Heart right ventricle (tissue), 16 donors: ENCODE data around the gene DAGLA. TPM values are rescaled to one million over a fixed set of nuclear protein-coding genes. Genes with fewer than 3 reads are reported as not detected.

ENCODE experiments used
- ATAC-seq, 8 donors: fragments of 200-7000 bp; cut with Tn5 transposase; one replicate each; pipeline ENCODE4 v1.9.1; 2020; ENCODE audit warnings: mild to moderate bottlenecking in 8 of 8, moderate library complexity in 8 of 8, moderate number of reproducible peaks in 1 of 8
- DNase-seq, 2 donors: peaks; one replicate each; pipeline ENCODE4 v3.0.0-alpha.2; 2020
- H3K27ac ChIP-seq, 10 donors: fragments of 200-600 bp; sonication (generic) in 2 of 10; one replicate each; pipeline versions ENCODE4 v1.5.0 to v1.8.0; 2020 to 2022; ENCODE audit warnings: mild to moderate bottlenecking in 3 of 10
- H3K27me3 ChIP-seq, 7 donors: fragments of 200-600 bp; one replicate each; pipeline ENCODE4 v1.8.0; 2021 to 2022; ENCODE audit warnings: mild to moderate bottlenecking in 2 of 7
- H3K36me3 ChIP-seq, 9 donors: fragments of 200-600 bp; sonication (generic) in 1 of 9; one replicate each; pipeline versions ENCODE4 v1.5.0 to v1.8.0; 2020 to 2022; ENCODE audit warnings: mild to moderate bottlenecking in 2 of 9
- H3K4me1 ChIP-seq, 9 donors: fragments of 200-600 bp; sonication (generic) in 1 of 9; one replicate each; pipeline versions ENCODE4 v1.5.0 to v1.8.0; 2020 to 2022; ENCODE audit warnings: mild to moderate bottlenecking in 4 of 9
- H3K4me3 ChIP-seq, 10 donors: fragments of 200-600 bp; sonication (generic) in 2 of 10; one replicate each; pipeline versions ENCODE4 v1.5.0 to v1.8.0; 2020 to 2022; ENCODE audit warnings: mild to moderate bottlenecking in 7 of 10, moderate library complexity in 2 of 10
- H3K9me3 ChIP-seq, 11 donors: fragments of 200-600 bp in 10 of 11; sonication (generic) in 2 of 11; one replicate each; pipeline versions ENCODE4 v1.5.0 to v1.8.0; 2013 to 2022; ENCODE audit warnings: mild to moderate bottlenecking in 2 of 11, control low read depth in 1 of 11, moderate library complexity in 1 of 11
- WGBS, 2 donors: extraction: QIAGEN DNeasy Blood & Tissue Kit; methylation state at CpG; one replicate each; pipeline ENCODE4 v1.1.7; 2013; ENCODE audit warnings: inconsistent platforms in 1 of 2; 5-methylcytosine and 5-hydroxymethylcytosine counted together
- intact Hi-C, 10 donors: fragments of 100-400 bp; cut with DNase I; formaldehyde crosslinking; loops; one replicate each; pipeline versions ENCODE4 v1.11.1 to v1.14.2; 2022
- polyA plus RNA-seq, 2 donors: library from polyadenylated mRNA; stranded (reverse); fragments of 200-250 nt; gene quantifications; one replicate each; pipeline ENCODE4 v1.2.3, GENCODE V29; 2013
- total RNA-seq, 10 donors: library from RNA; stranded (reverse); fragmentation: NEBNext Ultra II Directional in 3 of 10; extraction: Animal tissue kit (Norgen Biotek cat#: 25700) in 3 of 10; gene quantifications; one replicate each; pipeline versions ENCODE4 v1.2.1 to v1.2.4, GENCODE V29; 2021 to 2023
- TF ChIP-seq, protein P1 (sequence below), 9 donors: fragments of 200-600 bp; sonication (generic) in 2 of 9; IDR thresholded peaks; one replicate each; pipeline versions ENCODE4 v1.5.0 to v1.8.0; 2021 to 2022; ENCODE audit warnings: antibody characterized with exemption in 9 of 9, mild to moderate bottlenecking in 5 of 9, moderate library complexity in 1 of 9
- donor health status: Arrhythmogenic right ventricular cardiomyopathy.
- donor health status: ischemic (EF 13 %, LVEDD 7.1; RV severe dilation, severe dysfunction).
- donor health status: healthy with polysubstance abuse.
- donor health status: DM: no; HTN: yes; CAD: no.
- donor health status: DM: no; HTN: no; CAD: no.
- donor health status: ischemic (EF 25% LVEDD 6.9; RV normal size, moderate dysfunction).
- donor health status: ischemic (EF 25% LVEDD 5.7; RV mildly dilated, moderate dysfunction).
- donor health status: healthy.
- donor health status: DM: yes; HTN: yes; CAD: no.
- donor health status: Ischemic cardiomyopathy.
- donor health status: ischemic (EF 35%, LVEDD 5.7; RV mildly dilated, moderate dysfunction).
- donor health status: nonischemic (EF 11% LVEDD 7.7; RV severe dilation, severe dysfunction).
- donor health status: DM: yes; HTN: yes; CAD: no.
- donor health status: PGD.
- donor health status: ischemic (EF 29% LVEDD 5.4; RV normal size, mild dysfunction).
- donor health status: nonischemic (EF 23%, LVEDD 6.1; RV moderate dilation, normal function).

The DAGLA gene
- total and polyA plus RNA-seq, 12 donors = 1.5 to 5.0 (median 3.2) TPM

DNA sequence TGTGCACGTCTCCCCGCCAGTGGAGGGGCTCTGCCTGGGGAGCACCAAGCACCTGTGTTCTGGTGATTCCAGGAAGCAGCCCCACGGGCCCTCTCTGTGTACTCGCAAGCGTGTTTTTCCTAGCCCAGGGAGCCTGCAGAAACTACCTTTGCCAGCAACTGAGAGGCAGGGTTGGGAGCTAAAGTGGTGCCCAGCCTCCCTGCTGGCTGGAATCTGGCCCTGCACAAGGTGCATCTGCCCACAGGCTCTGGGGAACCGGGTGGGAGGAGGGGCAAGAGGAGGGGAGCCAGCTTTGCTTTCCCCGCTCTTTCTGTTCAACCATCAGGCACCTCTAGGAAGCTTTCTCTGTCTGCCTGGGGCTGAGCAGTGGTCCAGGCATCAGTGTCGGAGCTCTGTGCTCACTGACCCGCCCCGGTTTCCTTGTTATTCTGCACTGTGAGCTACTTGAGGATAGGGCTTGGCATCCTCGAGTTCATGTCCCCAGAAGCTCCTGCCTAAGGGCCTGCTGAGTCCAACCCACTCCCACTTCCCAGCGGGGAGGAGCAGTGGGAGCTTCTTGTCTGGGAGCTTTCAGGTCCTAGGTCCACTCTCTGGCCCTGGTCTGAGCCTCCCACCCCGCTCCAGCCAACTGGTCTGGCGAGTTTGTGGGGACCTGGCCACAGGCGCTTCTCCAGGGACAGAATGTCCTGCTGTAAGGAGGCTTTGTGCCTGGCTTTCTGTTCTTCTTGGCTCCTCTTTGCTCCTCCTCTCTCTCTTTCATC lies 14.9 kb downstream of the DAGLA start:
- peak overlapping the region in 5 of 10 donors; percentile 30 to 42 (median 36) for H3K4me3 ChIP-seq
- peak overlapping the region; percentile 27 to 92 (median 78) for H3K27ac ChIP-seq
- DNase-seq (peak; percentile 35 to 58), ATAC-seq (peak; percentile 4 to 61 (median 36))
- H3K36me3 ChIP-seq = no peaks in the 10 kb centered on the region
- TF ChIP-seq, protein P1, sequence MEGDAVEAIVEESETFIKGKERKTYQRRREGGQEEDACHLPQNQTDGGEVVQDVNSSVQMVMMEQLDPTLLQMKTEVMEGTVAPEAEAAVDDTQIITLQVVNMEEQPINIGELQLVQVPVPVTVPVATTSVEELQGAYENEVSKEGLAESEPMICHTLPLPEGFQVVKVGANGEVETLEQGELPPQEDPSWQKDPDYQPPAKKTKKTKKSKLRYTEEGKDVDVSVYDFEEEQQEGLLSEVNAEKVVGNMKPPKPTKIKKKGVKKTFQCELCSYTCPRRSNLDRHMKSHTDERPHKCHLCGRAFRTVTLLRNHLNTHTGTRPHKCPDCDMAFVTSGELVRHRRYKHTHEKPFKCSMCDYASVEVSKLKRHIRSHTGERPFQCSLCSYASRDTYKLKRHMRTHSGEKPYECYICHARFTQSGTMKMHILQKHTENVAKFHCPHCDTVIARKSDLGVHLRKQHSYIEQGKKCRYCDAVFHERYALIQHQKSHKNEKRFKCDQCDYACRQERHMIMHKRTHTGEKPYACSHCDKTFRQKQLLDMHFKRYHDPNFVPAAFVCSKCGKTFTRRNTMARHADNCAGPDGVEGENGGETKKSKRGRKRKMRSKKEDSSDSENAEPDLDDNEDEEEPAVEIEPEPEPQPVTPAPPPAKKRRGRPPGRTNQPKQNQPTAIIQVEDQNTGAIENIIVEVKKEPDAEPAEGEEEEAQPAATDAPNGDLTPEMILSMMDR (IDR thresholded peaks at IDR 0.05) = peak in 4 of 9 donors; percentile 9 to 47 (median 46)
- WGBS, 2 donors = 52 to 56% methylated on average over 14 to 15 of the region's 15 CpGs
- H3K4me1 ChIP-seq = peaks cover 21 to 86% (median 70%) of the 10 kb centered on the region in 9 donors
- intact Hi-C loops = loop anchor here in 1 of 10 donors (5.0 kb wide), 1 partner anchor 37 kb away; no protein-coding TSS in a partner anchor
- H3K27me3 ChIP-seq = no peaks in the 10 kb centered on the region
- no peaks in the 10 kb centered on the region for H3K9me3 ChIP-seq

DNA sequence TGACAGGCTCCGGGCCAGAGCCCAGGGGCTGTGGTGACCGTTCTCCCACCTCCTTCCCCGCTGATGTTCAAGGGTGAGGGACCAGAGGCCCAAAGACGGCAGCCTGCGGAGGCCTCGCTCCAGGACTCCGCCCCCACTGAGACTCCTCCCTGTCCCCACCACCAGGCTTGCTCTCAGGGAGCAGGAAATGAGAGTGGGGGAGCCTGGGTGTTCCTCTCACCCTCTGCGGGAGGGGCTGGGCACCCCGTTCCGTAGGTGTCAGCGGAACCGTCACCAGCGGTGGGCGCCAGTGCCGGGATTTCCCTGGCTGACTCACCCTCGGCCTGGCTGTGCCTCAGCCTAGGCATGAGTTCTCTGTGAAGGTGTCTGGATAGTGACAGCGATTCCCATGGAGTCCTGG lies 15.7 kb downstream of the DAGLA start:
- no peaks in the 10 kb centered on the region for H3K27me3 ChIP-seq
- intact Hi-C loops = loop anchor here in 1 of 10 donors (5.0 kb wide), 1 partner anchor 36 kb away; no protein-coding TSS in a partner anchor
- 12 to 16% methylated on average over 17 of the region's 17 CpGs for WGBS, 2 donors
- ATAC-seq = peak; percentile 64 to 81 (median 78)
- peak overlapping the region; percentile 27 to 92 (median 78) for H3K27ac ChIP-seq
- peak; percentile 74 to 82 for DNase-seq
- TF ChIP-seq, protein P1 (IDR thresholded peaks at IDR 0.05) = peak in 4 of 9 donors; percentile 11 to 27 (median 24)
- no peaks in the 10 kb centered on the region for H3K9me3 ChIP-seq
- peaks cover 25 to 87% (median 76%) of the 10 kb centered on the region in 9 donors for H3K4me1 ChIP-seq
- peak overlapping the region in 8 of 10 donors; percentile 1 to 42 (median 32) for H3K4me3 ChIP-seq
- H3K36me3 ChIP-seq = no peaks in the 10 kb centered on the region

DNA sequence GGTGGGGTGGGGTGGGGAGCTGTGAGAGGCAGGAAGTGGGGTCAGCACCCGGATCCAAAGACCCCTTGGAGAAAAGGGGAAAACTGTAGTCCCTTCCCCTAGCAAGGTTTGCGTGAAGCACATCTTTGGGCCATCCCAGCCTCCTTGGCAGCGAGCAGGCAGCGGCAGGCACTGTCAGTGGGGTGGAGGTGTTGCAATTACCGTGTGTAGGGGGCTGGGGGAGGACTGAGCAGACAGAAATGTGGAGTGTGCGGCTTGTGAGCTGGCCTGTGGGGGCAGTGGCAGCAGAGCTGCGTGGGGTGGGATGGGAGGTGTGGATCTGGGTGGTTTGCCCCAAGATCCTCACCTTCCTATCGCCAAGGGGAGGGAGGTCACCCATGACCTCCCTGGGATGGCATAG lies 16.4 kb downstream of the DAGLA start:
- intact Hi-C loops = loop anchor here in 1 of 10 donors (5.0 kb wide), 1 partner anchor 36 kb away; no protein-coding TSS in a partner anchor
- peak in 1 of 2 donors; percentile 10 for DNase-seq
- H3K4me1 ChIP-seq = peaks cover 25 to 87% (median 83%) of the 10 kb centered on the region in 9 donors

GRCh38 chr11:61697078-61697502 lies 16.9 kb downstream of the DAGLA start:
- intact Hi-C loops = loop anchor here in 1 of 10 donors (5.0 kb wide), 1 partner anchor 35 kb away; no protein-coding TSS in a partner anchor
- DNase-seq = peak in 1 of 2 donors; percentile 9
- Histone ChIP-seq H3K4me3 (no peak overlapping the region), H3K9me3 (no peaks in the 10 kb centered on the region), H3K4me1 (peaks cover 25 to 88% (median 82%) of the 10 kb centered on the region in 9 donors), H3K27me3 (no peaks in the 10 kb centered on the region), H3K27ac (peak overlapping the region in 9 of 10 donors; percentile 71 to 92 (median 79)), H3K36me3 (no peaks in the 10 kb centered on the region)
- ATAC-seq = no peak
- 79 to 89% methylated on average over 9 of the region's 9 CpGs for WGBS, 2 donors
- TF ChIP-seq, protein P1 (IDR thresholded peaks at IDR 0.05) = no peak

More for the DNA sequence above, 16.4 kb downstream of the DAGLA start:
- H3K9me3 ChIP-seq = no peaks in the 10 kb centered on the region
- ATAC-seq = no peak
- WGBS, 2 donors = 72 to 74% methylated on average over 8 of the region's 8 CpGs
- TF ChIP-seq, protein P1 (IDR thresholded peaks at IDR 0.05) = no peak
- no peaks in the 10 kb centered on the region for H3K36me3 ChIP-seq
- H3K27me3 ChIP-seq = no peaks in the 10 kb centered on the region
- peak overlapping the region in 9 of 10 donors; percentile 71 to 92 (median 79) for H3K27ac ChIP-seq
- H3K4me3 ChIP-seq = no peak overlapping the region
